Memory B cell (primary cell): ENCODE data around the gene C2orf66.

Experiments used
- ATAC-seq: fragments of 150-1000 bp; cut with Tn5 transposase; 2 replicates; pipeline ENCODE4 v1.10.0; 2021; ENCODE audit warnings: low read depth, mild to moderate bottlenecking, moderate library complexity
- DNase-seq, 2 donors: peaks; one replicate each; pipeline ENCODE4 v3.0.0; 2022; ENCODE audit warnings: low spot score in 2 of 2
- H3K27ac Mint-ChIP-seq: one replicate; pipeline ENCODE4 v1.8.0; 2022; ENCODE audit warnings: mild to moderate bottlenecking, moderate library complexity, mixed read lengths
- H3K27me3 Mint-ChIP-seq: one replicate; pipeline ENCODE4 v1.8.0; 2022; ENCODE audit warnings: mixed read lengths
- H3K36me3 Mint-ChIP-seq: one replicate; pipeline ENCODE4 v1.8.0; 2022; ENCODE audit warnings: mild to moderate bottlenecking, mixed read lengths
- H3K4me1 Mint-ChIP-seq: one replicate; pipeline ENCODE4 v1.8.0; 2022; ENCODE audit warnings: mixed read lengths
- H3K4me3 Mint-ChIP-seq: one replicate; pipeline ENCODE4 v1.8.0; 2022; ENCODE audit warnings: mild to moderate bottlenecking, moderate library complexity, mixed read lengths
- H3K9me3 Mint-ChIP-seq: one replicate; pipeline ENCODE4 v1.8.0; 2022; ENCODE audit warnings: mixed read lengths

C2orf66 gene

GRCh38 chr2:196809260-196809659, at the start of gene C2orf66:
C2orf66 (minus strand) TSS chr2:196809355; CDS start chr2:196809336, 19 bp downstream.
- no peak within 1 kb of the TSS for H3K4me3 Mint-ChIP-seq
- H3K4me1 Mint-ChIP-seq, result peaks cover 2% of the 10 kb centered on the region
- no peak within 1 kb of the TSS for H3K27ac Mint-ChIP-seq
- peaks cover 21% of the 10 kb centered on the region for H3K27me3 Mint-ChIP-seq
- no peak for ATAC-seq
- no peaks in the 10 kb centered on the region for H3K36me3 Mint-ChIP-seq
- peaks cover 2% of the 10 kb centered on the region for H3K9me3 Mint-ChIP-seq
- DNase-seq, result no peak

- no peak for DNase-seq
- peaks cover 8% of the 10 kb centered on the region for H3K9me3 Mint-ChIP-seq
- no peak overlapping the region for H3K4me3 Mint-ChIP-seq
- ATAC-seq, result no peak
- H3K36me3 Mint-ChIP-seq, result peaks cover 7% of the 10 kb centered on the region
- H3K4me1 Mint-ChIP-seq, result no peaks in the 10 kb centered on the region
- no peaks in the 10 kb centered on the region for H3K27me3 Mint-ChIP-seq
- H3K27ac Mint-ChIP-seq, result no peak overlapping the region
Observed at GRCh38 chr2:196854629-196855028, 45.5 kb upstream of the C2orf66 start.

GRCh38 chr2:196853301-196854087, 44.3 kb upstream of the C2orf66 start:
- ATAC-seq (no peak), DNase-seq (no peak)
- H3K27ac Mint-ChIP-seq, result no peak overlapping the region
- no peaks in the 10 kb centered on the region for H3K4me1 Mint-ChIP-seq
- H3K9me3 Mint-ChIP-seq, result peaks cover 1% of the 10 kb centered on the region
- H3K4me3 Mint-ChIP-seq, result no peak overlapping the region
- peaks cover 4% of the 10 kb centered on the region for H3K36me3 Mint-ChIP-seq
- H3K27me3 Mint-ChIP-seq, result no peaks in the 10 kb centered on the region

GRCh38 chr2:196851088-196851487, 41.9 kb upstream of the C2orf66 start:
- Mint-ChIP-seq H3K4me3 (no peak overlapping the region), H3K4me1 (no peaks in the 10 kb centered on the region), H3K36me3 (no peaks in the 10 kb centered on the region), H3K9me3 (no peaks in the 10 kb centered on the region), H3K27me3 (no peaks in the 10 kb centered on the region), H3K27ac (no peak overlapping the region)
- ATAC-seq (no peak), DNase-seq (no peak)

GRCh38 chr2:196849895-196850294, 40.7 kb upstream of the C2orf66 start:
- DNase-seq (no peak), ATAC-seq (no peak)
- Mint-ChIP-seq H3K4me1 (no peaks in the 10 kb centered on the region), H3K36me3 (no peaks in the 10 kb centered on the region), H3K4me3 (no peak overlapping the region), H3K9me3 (no peaks in the 10 kb centered on the region), H3K27me3 (no peaks in the 10 kb centered on the region), H3K27ac (no peak overlapping the region)

GRCh38 chr2:196846295-196846694, 37.1 kb upstream of the C2orf66 start:
- ATAC-seq (no peak), DNase-seq (no peak)
- no peaks in the 10 kb centered on the region for H3K36me3 Mint-ChIP-seq
- H3K9me3 Mint-ChIP-seq, result no peaks in the 10 kb centered on the region
- no peak overlapping the region for H3K4me3 Mint-ChIP-seq
- H3K4me1 Mint-ChIP-seq, result no peaks in the 10 kb centered on the region
- H3K27me3 Mint-ChIP-seq, result no peaks in the 10 kb centered on the region
- no peak overlapping the region for H3K27ac Mint-ChIP-seq

- Mint-ChIP-seq H3K4me3 (no peak overlapping the region), H3K9me3 (no peaks in the 10 kb centered on the region), H3K4me1 (no peaks in the 10 kb centered on the region), H3K36me3 (peaks cover 2% of the 10 kb centered on the region), H3K27me3 (no peaks in the 10 kb centered on the region), H3K27ac (no peak overlapping the region)
- no peak for DNase-seq
- no peak for ATAC-seq
Observed at GRCh38 chr2:196845371-196845770, 36.2 kb upstream of the C2orf66 start.

GRCh38 chr2:196840171-196840570, 31.0 kb upstream of the C2orf66 start:
- no peak overlapping the region for H3K27ac Mint-ChIP-seq
- no peaks in the 10 kb centered on the region for H3K9me3 Mint-ChIP-seq
- no peaks in the 10 kb centered on the region for H3K27me3 Mint-ChIP-seq
- ATAC-seq (no peak), DNase-seq (no peak)
- no peak overlapping the region for H3K4me3 Mint-ChIP-seq
- H3K36me3 Mint-ChIP-seq, result peaks cover 2% of the 10 kb centered on the region
- no peaks in the 10 kb centered on the region for H3K4me1 Mint-ChIP-seq

GRCh38 chr2:196839574-196839973, 30.4 kb upstream of the C2orf66 start:
- Mint-ChIP-seq H3K36me3 (peaks cover 2% of the 10 kb centered on the region), H3K27me3 (no peaks in the 10 kb centered on the region), H3K4me1 (no peaks in the 10 kb centered on the region), H3K9me3 (no peaks in the 10 kb centered on the region), H3K4me3 (no peak overlapping the region), H3K27ac (no peak overlapping the region)
- DNase-seq (no peak), ATAC-seq (no peak)

- no peaks in the 10 kb centered on the region for H3K9me3 Mint-ChIP-seq
- H3K27me3 Mint-ChIP-seq, result no peaks in the 10 kb centered on the region
- H3K27ac Mint-ChIP-seq, result no peak overlapping the region
- ATAC-seq (no peak), DNase-seq (no peak)
- H3K36me3 Mint-ChIP-seq, result peaks cover 2% of the 10 kb centered on the region
- no peak overlapping the region for H3K4me3 Mint-ChIP-seq
- no peaks in the 10 kb centered on the region for H3K4me1 Mint-ChIP-seq
Observed at GRCh38 chr2:196836440-196836839, 27.3 kb upstream of the C2orf66 start.

GRCh38 chr2:196830701-196831100, 21.5 kb upstream of the C2orf66 start:
- Mint-ChIP-seq H3K4me1 (no peaks in the 10 kb centered on the region), H3K9me3 (no peaks in the 10 kb centered on the region), H3K36me3 (no peaks in the 10 kb centered on the region), H3K27me3 (peaks cover 5% of the 10 kb centered on the region), H3K27ac (no peak overlapping the region), H3K4me3 (no peak overlapping the region)
- DNase-seq, result no peak
- no peak for ATAC-seq

- DNase-seq, result no peak
- no peaks in the 10 kb centered on the region for H3K36me3 Mint-ChIP-seq
- H3K4me3 Mint-ChIP-seq, result no peak overlapping the region
- H3K4me1 Mint-ChIP-seq, result no peaks in the 10 kb centered on the region
- H3K27me3 Mint-ChIP-seq, result peaks cover 13% of the 10 kb centered on the region
- H3K27ac Mint-ChIP-seq, result no peak overlapping the region
- H3K9me3 Mint-ChIP-seq, result no peaks in the 10 kb centered on the region
- ATAC-seq, result no peak
Observed at GRCh38 chr2:196827356-196827755, 18.2 kb upstream of the C2orf66 start.

GRCh38 chr2:196823750-196824522, 14.8 kb upstream of the C2orf66 start:
- no peak overlapping the region for H3K27ac Mint-ChIP-seq
- H3K4me3 Mint-ChIP-seq, result no peak overlapping the region
- ATAC-seq (no peak), DNase-seq (no peak)
- H3K4me1 Mint-ChIP-seq, result no peaks in the 10 kb centered on the region
- H3K9me3 Mint-ChIP-seq, result peaks cover 2% of the 10 kb centered on the region
- peaks cover 16% of the 10 kb centered on the region for H3K27me3 Mint-ChIP-seq
- H3K36me3 Mint-ChIP-seq, result peaks cover 2% of the 10 kb centered on the region

- H3K4me1 Mint-ChIP-seq, result no peaks in the 10 kb centered on the region
- H3K36me3 Mint-ChIP-seq, result peaks cover 2% of the 10 kb centered on the region
- H3K27ac Mint-ChIP-seq, result no peak overlapping the region
- peaks cover 13% of the 10 kb centered on the region for H3K27me3 Mint-ChIP-seq
- peaks cover 8% of the 10 kb centered on the region for H3K9me3 Mint-ChIP-seq
- no peak overlapping the region for H3K4me3 Mint-ChIP-seq
- no peak for ATAC-seq
- no peak for DNase-seq
Observed at GRCh38 chr2:196821195-196821594, 12.0 kb upstream of the C2orf66 start.
